Coronary artery (tissue), 2 donors: Measurements from ENCODE around the gene SIN3B.

ENCODE experiments used
- DNase-seq: peaks from one replicate; pipeline ENCODE4 v3.0.0-alpha.2; 2017; ENCODE audit warnings: low spot score
- H3K27ac ChIP-seq, 2 donors: fragments of 200-600 bp; sonication (generic); one replicate each; pipeline ENCODE4 v1.5.1; 2016 to 2019
- H3K4me3 ChIP-seq: fragments of 200-600 bp; sonication (generic); 2 replicates; pipeline ENCODE4 v1.5.1; 2016; ENCODE audit warnings: mild to moderate bottlenecking, moderate library complexity
- TF ChIP-seq, protein P1 (sequence below): fragments of 200-600 bp; sonication (generic); IDR thresholded peaks from one replicate; pipeline ENCODE4 v1.5.1; 2019; ENCODE audit warnings: antibody characterized with exemption

The SIN3B gene

DNA sequence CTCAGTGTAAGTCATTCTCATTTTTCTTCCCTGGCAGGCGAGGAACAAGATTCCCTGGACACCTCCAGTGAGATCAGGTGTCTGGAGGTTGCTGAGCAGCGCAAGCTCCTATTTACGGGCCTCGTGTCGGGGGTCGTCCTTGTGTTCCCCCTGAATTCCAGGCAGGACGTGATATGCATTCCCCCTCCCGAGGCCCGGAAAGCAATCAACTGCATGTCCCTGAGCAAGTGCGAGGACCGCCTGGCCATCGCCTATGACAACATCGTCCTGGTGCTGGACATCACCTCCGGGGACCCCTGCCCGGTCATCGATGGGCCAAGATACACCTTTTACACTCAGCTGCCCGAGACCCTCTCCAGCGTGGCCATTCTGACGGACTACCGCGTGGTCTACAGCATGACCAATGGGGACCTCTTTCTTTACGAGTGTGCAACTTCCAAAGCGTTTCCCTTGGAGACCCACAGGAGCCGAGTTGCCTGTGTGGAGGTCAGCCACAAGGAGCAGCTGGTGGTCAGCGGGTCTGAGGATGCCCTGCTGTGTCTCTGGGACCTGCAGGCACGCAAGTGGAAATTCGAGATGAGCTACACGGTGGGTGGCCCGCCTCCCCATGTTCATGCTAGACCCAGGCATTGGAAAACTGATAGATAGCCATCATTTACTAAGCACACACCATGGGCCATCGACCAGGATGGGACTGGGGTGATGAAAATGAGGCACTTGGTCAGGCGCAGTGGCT lies 21.5 kb upstream of the SIN3B start:
- Histone ChIP-seq H3K27ac (no peak overlapping the region), H3K4me3 (no peak overlapping the region)
- TF ChIP-seq, protein P1, sequence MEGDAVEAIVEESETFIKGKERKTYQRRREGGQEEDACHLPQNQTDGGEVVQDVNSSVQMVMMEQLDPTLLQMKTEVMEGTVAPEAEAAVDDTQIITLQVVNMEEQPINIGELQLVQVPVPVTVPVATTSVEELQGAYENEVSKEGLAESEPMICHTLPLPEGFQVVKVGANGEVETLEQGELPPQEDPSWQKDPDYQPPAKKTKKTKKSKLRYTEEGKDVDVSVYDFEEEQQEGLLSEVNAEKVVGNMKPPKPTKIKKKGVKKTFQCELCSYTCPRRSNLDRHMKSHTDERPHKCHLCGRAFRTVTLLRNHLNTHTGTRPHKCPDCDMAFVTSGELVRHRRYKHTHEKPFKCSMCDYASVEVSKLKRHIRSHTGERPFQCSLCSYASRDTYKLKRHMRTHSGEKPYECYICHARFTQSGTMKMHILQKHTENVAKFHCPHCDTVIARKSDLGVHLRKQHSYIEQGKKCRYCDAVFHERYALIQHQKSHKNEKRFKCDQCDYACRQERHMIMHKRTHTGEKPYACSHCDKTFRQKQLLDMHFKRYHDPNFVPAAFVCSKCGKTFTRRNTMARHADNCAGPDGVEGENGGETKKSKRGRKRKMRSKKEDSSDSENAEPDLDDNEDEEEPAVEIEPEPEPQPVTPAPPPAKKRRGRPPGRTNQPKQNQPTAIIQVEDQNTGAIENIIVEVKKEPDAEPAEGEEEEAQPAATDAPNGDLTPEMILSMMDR, result no peak
- DNase-seq, result no peak

DNA sequence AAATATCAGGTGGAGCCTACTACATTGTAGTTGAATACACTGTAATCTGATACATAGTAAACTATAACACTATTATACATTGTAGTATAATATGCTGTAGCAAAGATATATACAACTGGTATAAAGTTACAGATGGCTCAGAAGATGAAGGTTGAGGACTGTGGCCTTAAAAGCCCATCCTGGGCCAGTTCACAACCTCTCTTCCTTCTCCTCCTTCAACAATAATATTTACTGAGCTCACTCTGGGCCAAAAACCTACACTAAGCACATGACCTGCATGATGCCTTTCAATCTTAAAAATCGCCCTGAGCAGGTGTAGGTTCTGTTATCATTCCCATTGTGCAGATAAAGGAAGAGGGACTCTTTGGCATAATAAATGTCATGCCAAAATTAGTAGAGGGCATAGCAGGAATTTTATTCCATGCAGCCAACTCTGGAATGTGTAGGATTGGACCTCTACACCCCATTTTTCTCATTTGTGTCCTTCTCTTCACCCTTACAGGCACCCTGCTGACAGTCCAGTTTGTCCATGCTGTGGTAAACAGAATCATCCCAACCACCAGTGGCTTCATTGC lies 14.6 kb upstream of the SIN3B start:
- Histone ChIP-seq H3K27ac (no peak overlapping the region), H3K4me3 (no peak overlapping the region)
- TF ChIP-seq, protein P1, result no peak
- DNase-seq, result no peak

DNA sequence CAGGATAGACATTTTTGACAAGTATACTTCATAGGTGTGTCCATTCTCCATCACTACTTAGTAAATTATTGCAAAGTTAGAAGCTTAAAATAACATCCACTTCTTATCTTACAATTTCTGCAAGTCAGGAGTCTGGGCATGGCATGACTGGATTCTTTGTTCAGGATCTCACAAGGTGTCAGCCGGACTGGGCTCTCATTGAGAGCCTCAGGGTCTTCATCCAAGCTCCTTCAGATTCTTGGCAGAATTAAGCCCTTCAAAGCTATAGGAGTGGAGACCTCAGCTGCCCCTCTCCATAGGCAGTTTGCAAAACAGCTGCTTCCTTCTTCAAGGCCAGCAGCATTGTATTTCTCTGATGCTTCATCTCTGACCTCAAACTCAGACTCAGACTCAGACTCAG lies 9.1 kb upstream of the SIN3B start:
- Histone ChIP-seq H3K4me3 (no peak overlapping the region), H3K27ac (no peak overlapping the region)
- DNase-seq, result no peak
- TF ChIP-seq, protein P1, result no peak

DNA sequence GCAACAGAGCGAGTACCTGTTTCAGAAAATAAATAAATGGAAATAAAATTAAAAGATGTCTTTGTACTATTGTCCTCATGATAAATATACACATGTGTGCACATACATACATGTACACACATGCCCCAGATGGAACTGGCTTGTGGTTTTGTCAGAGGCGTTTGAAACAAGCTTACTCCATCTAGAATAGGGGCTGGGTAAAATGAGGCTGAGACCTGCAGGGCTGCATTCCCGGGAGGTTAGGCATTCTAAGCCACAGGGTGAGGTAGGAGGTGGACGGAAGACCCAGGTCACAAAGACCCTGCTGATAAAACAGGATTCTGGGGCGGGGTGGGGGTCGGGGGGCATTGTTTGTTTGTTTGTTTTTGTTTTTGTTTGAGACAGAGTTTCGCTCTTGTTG lies 8.1 kb upstream of the SIN3B start:
- Histone ChIP-seq H3K4me3 (no peak overlapping the region), H3K27ac (no peak overlapping the region)
- DNase-seq, result no peak
- TF ChIP-seq, protein P1, result no peak

DNA sequence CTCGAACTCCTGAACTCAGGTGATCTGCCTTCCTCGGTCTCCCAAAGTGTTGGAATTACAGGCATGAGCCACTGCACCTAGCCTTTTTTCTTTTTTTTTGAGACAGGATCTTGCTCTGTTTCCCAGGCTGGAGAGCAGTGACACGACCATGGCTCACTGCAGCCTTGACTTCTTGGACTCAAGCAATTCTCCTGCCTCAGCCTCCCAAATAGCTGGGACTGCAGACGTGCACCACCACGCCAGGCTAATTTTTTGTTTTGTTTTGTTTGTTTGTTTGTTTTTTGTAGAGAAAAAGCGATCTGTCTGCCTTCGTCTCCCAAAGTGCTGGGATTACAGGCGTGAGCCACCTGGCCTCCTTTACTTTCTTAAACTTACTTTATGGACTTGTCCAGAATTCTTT lies 6.5 kb upstream of the SIN3B start:
- TF ChIP-seq, protein P1, result no peak
- DNase-seq, result no peak
- no peak overlapping the region for H3K27ac ChIP-seq
- no peak overlapping the region for H3K4me3 ChIP-seq

DNA sequence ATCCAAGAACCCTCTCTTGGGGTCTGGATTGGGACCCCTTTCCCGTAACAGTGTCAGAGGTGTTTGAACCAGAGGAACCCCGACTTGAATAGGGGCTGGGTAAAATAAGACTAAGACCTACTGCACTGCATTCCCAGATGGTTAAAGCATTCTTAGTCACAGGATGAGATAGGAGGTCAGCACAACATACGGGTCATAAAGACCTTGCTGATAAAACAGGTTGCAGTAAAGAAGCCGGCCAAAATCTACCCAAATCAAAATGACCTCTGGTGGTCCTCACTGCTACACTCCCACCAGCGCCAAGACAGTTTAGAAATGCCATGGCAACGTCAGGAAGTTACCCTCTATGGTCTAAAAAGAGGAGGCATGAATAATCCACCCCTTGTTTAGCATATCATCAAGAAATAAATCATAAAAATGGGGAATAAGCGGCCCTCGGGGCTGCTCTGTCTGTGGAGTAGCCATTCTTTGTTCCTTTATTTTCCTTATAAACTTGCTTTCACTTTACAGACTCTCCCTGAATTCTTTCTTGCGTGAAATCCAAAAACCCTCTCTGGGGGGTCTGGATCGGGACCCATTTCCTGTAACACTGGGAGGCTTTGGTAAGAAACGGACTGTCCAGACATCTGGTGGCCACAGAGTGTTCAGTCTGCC lies 4.4 kb upstream of the SIN3B start:
- Histone ChIP-seq H3K4me3 (peak overlapping the region; percentile 70), H3K27ac (peak overlapping the region; percentile 1 to 72)
- DNase-seq, result no peak
- TF ChIP-seq, protein P1, result no peak
